Stimulated activated CD4-positive, alpha-beta T cell treated with anti-CD3 and anti-CD28 coated beads, Interleukin-15, amount 100 ng/mL, for 1 hour (primary cell): Measurements from ENCODE around the gene CCDC186.
"Not testable (repeated sequence)": the region's sequence is repeated elsewhere in the genome, so short reads cannot be mapped to it uniquely, and the experiment has no call there.

Source experiments
- DNase-seq, 2 donors: peaks; one replicate each; pipeline ENCODE4 v3.0.0-alpha.2; 2020; ENCODE audit warnings: low read depth in 1 of 2, low spot score in 1 of 2

Gene CCDC186

DNA sequence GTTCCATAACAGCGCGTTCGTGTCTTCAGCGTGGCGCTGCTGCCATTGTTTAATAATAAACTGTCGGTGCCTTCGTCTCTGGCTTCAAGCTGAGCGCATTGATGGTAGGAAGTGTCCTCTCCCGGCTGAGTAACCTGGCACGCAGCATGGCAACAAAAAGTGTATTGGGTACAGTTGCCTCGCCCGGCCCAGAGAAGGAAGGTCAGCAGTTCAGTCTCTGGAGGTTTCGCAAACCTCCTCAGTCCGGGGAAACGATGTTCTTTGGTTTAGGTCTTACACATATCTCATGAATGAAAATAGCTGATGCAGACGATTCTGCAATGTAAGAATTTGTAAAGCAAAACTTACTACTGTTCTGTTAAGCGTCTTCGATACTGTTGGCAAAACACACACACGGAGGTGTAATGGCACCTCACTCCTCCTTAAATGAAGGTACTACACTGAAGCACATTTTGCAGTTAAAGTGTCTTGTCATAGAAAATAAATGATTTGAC, 739 bp upstream of the CCDC186 start:
- no peak for DNase-seq

DNA sequence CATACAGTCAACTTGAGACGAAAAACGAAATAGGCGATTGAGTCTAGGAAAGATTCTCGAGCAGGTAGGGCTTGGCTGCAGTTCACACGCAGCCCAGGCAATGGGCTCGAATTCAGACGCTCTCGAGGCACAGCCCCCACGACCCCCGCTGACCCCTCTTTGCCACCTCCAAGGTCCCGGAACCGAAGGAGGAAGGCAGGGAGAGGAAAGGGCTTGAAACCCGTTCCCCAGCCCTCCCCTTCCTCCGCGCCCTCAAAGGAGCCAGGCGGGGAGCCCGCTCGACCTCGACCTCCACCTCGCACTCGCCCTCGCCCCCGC, 441 bp downstream of the CCDC186 start:
- DNase-seq, result no peak

DNA sequence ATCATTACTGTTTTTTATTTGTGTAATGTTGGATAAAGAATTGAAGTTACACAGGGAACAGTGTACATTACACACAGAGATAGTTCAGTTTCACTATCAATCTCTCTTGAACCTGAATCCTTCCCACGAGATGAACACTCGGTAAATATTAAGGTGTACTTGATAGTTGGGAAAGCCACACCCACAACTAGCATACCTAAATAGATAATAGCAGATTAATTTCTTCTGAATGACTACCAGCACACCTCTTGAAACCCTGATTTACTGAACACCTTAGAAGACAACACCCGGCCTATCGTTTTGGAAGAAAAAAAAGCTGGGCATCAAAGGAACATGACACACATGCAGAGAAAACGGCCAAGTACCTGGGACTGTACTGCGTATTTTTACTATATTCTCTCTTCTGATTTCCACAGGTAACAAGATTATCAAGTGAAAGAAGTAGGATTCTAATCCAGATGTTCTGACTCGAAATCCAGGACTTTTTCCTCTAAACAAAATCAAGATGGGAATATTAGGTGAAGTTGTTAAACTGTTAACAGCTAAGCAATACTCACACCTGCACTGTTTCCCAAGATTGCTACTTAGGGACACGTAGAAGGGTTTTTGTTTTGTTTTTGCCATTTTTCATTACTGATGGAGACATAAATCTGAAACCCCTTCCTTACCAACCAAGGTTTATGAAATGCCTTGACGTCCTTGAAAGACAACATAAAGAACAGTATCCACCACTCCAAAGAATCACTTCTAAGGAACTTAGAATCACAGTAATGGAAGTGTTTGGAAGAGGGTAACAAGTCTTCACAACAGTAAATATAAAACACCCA, 1.0 kb downstream of the CCDC186 start:
- DNase-seq, result no peak

DNA sequence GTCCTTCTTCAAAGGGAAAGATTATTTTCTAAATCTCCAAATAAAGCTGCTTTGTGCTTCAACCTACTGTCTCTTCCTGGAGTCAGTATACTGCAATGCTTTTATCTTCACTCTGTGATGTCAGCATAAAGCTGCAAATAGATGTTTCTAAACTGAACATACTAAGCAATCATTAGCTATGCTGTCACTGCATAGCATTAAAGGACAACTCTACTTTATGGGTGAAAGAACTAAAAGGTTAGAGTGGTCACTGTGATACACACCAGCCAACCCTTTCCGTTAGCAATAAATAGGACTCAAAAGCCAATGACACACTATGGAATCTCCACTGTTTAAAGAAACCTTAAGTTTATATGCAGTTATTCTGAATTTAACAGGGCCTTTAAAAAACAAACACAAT, 1.8 kb downstream of the CCDC186 start:
- no peak for DNase-seq

DNA sequence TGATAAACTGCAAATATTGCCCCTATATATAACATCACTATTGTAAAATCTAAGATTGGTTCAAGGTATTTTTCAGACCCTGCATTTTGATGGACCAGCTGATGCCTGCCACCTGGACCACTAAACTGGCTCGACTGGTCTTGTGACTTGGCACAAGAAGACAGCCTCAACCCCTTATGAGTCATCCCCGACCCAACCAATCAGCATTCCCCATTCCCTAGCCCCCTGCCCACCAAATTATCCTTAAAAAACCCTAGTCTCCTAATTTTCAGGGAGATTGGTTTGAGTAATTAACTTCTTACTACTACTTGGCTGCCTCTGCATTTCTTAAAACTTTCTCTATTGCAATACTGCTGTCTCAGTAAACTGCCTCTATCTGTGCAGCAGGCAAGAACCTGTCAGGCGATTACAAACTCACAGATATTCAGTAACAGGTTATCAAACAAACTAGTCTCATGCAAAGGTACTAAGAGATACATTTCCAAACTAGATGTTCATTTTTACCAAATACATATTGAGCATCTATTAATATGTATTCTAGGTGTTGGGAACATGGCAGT, 5.5 kb downstream of the CCDC186 start:
- DNase-seq, result no peak

DNA sequence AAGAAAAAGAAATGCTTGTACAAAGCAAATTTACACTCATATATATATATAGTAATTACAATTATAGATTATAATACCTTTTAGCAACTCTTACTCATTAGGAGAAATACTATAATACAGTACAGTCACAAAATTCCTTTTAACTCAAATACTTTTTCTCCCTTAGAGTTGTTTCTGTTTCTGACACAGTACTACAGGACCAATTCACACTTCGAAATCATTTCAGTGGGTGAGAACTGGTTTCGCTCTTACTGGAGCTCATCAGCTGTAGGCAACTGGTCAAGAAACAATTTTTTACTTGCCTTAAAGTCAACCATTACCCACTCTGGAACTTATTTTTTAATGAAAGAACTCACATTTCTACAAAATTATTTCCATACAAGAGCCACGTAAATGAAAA, 6.0 kb downstream of the CCDC186 start:
- no peak for DNase-seq

DNA sequence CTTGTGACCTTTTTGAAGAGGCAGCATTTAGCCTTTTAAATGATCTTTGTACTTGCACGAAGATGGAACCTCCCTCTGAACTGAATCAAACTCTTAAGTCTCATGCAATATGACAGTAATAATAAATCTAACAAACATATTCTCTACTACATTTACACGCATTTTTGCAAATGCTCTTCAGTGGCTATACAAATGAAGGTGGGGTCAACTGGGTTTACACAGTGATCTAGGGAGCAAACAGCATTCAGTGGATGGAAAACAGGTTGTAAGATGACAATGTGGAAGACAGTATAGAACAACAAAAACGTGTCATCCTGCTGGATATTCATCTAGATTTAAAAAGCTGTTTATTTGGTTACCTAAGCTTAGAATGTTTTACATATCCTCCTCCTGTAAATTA, 7.5 kb downstream of the CCDC186 start:
- DNase-seq, result no peak

DNA sequence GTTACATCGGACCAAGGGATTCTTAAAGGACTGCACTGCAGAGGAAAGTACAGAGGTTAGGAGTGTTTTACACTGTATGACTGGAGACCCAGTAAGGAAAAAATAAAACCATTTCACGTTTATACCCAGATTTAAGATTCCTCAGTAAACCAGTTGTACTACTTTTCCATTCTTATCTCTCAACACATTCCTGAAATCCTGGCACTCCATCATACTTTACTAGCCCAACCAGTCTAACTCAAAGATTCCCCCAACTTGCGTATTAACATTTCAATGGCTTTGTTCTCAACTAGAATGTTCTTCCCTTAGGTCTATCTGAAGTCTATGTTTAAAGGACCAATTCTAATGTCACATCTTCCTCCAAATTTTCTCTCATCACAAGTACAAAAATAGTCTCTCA, 8.0 kb downstream of the CCDC186 start:
- DNase-seq, result no peak

DNA sequence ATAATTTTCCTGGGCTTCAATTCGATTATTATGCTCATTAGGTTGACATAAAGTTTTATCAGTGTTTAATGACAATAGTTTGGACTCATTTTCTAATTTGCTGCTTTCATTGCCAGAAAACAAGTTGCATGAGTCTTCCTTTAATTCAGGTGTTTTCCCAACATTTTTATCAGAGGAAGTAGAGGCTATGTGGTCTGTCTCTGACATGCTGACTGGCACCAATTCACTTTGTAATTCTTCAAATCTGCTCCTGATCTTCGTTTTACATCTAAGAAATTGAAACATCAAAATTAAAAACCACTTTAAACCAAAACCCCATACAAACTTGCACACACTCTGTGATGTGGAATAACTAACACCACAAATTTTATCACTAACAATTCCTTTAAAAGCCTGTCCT, 10.9 kb downstream of the CCDC186 start:
- no peak for DNase-seq

DNA sequence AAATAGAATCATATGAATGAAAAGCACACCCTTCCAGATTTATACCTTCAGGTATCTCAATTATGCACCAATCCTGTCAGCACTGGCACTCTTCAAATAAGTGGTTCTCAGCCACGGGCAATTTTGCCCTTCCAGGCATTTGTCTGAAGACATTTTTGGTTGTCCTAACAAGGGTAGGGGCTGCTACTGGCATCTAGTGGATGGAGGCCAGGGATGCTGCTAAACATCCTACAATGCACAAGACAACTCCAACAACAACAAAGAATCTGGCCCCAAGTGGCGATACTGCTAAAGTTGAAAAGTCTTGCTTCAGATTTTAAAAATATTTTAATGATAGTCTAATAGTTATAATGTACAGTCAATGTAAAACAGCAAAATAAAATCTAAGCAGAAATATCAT, 16.1 kb downstream of the CCDC186 start:
- DNase-seq, result no peak

DNA sequence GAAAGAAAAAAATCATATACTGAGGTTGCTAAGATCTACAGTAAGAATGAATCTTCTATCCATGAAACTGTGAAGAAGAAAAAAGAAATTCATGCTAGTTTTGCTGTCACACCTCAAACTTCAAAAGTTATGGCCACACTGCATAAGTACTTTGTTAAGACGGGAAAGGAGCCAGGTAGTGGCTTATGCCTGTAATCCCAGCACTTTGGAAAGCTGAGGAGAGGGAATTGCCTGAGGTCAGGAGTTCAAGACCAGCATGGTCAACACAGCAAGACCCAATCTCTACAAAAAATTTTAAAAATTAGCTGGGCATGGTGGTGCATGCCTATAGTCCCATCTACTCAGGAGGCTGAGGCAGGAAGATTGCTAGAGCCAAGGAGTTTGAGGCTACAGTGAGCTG, 22.1 kb downstream of the CCDC186 start:
- no peak for DNase-seq

DNA sequence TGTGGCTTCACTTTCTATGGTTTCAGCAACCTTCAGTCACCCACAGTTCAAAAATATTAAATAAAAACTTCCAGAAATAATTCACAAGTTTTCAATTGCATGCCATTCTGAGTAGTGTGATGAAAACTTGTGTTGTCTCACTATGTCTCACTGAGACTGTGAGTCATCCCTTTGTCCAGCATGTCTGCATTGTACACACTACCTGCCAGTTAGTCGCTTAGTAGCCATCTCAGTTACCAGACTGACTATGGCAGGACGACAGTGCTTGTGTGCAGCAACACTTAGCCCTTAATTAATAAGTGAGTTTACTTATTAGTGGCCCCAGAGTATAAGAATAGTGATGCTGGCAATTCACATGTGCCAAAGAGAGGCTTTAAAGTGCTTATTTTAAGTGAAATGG, 22.5 kb downstream of the CCDC186 start:
- no peak for DNase-seq

DNA sequence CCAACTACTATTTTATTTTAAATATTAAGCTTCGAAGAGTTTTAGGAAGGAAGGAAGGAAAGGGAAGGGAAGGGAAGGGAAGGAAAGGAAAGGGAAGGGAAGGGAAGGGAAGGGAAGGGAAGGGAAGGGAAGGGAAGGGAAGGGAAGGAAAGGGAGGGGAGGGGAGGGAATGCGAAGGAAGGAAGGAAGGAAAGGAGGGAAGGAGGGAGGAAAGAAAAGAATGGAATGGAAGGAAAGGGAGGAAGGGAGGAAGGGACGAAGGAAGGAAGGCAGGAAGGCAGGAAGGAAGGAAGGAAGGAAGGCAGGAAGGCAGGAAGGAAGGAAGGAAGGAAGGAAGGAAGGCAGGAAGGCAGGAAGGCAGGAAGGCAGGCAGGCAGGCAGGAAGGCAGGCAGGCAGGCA, 24.5 kb downstream of the CCDC186 start:
- DNase-seq, result not testable (repeated sequence)

DNA sequence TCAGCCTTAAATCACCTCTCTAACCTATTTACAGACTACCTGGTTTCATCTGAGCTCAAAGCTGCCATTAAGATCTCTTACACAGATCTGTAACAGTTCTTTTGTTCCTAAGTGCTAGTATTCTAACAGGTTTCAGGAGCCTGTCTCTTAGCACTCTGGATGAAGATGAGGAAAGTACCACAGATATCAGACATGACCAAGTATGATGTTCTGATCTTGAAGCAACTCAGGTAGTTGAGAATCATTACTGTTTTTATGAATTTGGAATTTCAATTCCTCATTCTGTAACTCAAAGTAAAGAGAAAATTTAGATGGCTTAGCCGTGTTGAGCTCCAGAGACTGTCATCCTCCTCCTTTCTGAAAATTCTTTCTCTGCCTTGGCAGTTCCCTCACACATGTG, 30.8 kb downstream of the CCDC186 start:
- no peak for DNase-seq

DNA sequence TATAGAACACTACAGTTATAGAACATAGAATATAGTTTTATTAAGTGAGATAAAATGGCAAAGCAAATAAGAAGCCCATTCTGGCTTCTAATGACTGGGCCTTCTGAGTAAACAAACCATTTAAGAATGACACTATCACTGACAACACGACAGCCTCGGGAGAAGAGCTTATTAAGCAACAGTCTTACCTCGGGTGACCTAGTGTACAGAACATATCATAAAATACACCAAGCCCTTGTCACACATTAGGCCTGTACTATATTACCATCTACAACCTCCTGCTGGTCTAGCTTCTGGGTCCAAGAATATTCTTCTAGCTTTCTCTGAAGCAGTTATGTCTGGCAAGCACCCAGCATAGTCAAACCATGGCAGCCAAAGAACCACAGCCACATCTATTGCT, 32.0 kb downstream of the CCDC186 start:
- no peak for DNase-seq

DNA sequence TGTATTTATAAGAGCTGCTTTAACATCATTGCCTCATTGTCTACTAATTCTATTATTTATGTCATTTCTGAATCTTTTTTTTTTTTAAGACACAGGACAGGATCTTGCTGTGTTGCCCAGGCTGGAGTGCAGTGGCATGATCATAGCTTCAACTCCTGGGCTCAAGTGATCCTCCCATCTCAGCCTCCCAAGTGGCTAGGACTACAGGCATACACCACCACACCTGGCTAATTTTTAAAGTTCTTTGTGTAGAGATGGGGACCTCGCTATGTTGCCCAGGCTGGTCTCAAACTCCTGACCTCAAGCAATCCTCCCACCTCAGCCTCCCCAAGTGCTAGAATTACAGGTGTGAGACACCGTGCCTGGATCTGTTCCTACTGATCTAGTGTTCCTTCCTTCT, 33.2 kb downstream of the CCDC186 start:
- not testable (repeated sequence) for DNase-seq

DNA sequence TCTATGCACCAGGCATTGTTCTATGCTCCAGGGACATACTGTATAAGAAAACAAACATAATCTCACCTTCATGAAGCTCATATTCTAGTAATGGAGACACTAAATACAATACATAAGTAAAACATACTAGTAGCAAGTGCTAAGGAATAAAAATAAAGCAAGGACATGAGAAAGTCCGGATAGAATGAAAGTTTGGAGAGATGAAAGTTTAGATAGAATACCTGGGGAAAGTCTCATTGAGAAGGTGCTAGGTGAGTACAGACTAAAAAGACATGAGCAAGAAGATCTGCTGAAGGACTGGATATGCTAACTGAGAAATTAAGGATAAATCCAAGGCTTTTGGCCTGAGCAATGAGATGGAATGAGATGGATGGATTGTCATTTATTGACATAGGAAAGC, 34.0 kb downstream of the CCDC186 start:
- no peak for DNase-seq

DNA sequence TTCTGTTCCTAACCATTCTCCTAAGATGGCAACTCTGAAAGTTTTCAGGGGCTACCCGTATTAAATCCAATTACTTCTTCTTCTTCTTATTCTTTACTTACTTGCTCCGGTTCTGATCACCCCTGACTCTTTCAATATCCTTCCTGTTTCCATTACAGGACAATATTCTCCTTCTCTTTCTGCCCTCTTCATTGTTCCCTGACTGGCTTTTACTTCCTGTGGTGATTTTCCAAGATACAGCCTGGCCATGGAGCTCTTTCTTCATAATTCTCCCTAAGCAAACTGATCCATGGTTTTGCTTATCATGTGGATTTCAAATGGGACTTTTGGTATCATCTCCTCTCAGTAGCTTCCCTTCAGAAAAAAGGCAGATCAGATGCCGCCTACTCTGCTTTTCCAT, 35.4 kb downstream of the CCDC186 start:
- no peak for DNase-seq

DNA sequence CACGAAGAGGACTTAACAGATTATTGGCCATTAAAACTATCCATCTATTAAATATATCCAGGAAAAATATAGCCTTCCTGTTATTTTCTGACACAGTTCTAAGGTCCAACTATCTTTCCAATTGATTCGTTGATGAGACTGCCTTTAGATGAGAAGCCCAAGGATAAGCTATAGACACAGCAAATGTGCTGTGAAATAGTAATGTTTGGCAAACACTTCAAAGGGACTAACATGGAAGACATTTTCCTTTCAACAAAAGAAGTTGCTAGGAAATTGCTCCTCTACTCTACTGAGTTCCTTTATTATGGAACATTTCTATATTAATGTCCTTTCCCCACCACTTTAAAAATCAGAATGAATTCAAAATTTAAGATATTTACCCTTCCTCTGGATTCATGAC, 38.5 kb downstream of the CCDC186 start:
- DNase-seq, result no peak

DNA sequence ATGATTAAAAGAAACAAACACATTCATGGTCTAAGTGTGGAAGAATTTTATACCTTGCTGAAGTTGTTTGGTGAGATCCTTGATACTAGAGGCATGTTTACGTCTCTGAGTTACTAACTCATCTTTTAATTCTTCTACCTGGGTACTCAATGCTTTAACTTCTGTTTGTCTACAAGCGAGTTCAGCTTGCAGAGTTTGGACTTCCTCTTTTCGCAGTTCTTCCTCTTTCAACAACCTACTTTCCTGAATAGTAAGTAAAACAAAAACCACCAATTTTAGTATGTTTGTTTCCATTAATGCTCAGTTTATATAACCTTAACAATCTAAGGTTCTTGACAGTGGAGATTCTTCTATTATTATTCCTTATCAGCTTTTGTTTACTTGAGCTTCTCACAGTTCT, 42.9 kb downstream of the CCDC186 start:
- no peak for DNase-seq

DNA sequence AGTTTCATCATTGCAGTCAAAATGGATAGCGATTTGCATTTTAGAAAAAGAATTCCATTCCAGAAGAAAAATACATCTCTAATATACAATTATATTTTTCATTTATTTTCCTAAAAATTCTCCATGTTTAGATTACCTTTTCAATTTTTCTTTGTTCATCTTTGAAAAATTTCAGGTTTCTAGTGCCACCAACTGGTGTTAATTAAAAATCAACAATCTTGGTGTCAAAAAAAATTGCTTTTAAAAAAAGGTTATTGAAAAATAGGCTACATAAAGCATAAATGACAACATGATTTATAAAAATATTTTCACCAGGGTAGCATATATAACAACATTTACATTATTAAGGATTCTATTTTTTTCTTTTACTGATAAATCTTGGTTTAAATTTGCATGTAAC, 53.0 kb downstream of the CCDC186 start:
- no peak for DNase-seq

DNA sequence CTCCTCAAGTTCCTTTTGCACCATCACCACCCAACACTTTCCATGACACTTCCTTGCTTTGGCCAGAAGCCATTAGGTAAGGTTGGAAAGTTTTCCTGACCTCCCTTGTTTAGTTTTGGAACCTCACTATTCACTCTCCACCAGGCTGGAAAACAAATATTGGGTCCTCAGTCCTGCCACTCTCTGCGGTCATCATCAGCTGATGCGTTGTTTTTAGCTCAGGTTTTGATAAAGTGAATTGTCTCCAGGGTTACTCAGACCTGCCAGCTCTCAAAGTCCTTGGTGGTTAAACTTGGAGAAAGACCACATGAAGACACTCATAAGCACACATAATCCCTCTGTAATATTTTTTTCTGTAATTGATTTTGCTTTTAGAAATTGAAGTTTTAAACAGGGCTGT, 55.5 kb downstream of the CCDC186 start:
- DNase-seq, result no peak

DNA sequence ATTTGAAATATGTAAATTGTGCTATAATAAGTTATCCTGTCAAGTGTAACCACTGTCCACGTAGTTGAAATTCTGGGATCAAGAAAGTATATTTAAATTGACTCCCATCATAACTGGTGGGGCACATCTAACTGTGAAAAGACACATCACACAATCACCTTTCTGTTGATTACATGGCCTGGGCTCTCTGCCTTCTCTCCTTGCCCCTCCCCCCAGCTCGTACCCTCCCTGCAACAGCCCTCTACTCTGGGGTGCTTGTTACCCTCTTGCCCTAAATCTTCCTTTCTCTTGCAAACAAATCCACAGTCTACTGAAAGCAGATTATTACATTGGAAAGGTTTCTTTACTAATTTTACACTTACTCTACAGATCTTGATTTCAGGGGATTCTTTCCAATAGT, 56.3 kb downstream of the CCDC186 start:
- DNase-seq, result no peak
